ENCODE measurements around the gene CNTN4.

Gene CNTN4

DNA sequence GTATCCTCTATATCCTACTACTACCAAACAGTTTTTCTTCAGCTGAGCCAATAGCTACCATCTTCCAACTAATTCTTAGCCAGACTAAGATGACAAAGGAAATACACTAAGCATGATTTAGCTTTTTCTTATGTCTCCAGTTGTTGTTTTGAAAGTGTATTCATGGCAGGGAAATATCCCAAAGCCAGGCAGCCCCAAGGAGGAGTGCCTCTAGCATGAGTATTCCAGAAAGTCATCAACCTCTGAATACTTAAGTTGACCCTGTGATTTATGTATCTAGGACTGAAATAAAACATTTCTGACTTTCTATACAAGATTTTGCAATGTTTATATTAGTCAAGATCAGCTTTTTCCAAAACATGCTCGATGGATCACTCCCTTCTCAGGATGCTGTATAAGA, 562.4 kb downstream of the CNTN4 start:
- H3K36me3 ChIP-seq (ENCODE audit: control insufficient read depth, insufficient read depth, low read length) = no peaks in the 10 kb centered on the region
- no peak for DNase-seq (ENCODE audit: extremely low read depth, insufficient read length)
- TF ChIP-seq, protein P1, sequence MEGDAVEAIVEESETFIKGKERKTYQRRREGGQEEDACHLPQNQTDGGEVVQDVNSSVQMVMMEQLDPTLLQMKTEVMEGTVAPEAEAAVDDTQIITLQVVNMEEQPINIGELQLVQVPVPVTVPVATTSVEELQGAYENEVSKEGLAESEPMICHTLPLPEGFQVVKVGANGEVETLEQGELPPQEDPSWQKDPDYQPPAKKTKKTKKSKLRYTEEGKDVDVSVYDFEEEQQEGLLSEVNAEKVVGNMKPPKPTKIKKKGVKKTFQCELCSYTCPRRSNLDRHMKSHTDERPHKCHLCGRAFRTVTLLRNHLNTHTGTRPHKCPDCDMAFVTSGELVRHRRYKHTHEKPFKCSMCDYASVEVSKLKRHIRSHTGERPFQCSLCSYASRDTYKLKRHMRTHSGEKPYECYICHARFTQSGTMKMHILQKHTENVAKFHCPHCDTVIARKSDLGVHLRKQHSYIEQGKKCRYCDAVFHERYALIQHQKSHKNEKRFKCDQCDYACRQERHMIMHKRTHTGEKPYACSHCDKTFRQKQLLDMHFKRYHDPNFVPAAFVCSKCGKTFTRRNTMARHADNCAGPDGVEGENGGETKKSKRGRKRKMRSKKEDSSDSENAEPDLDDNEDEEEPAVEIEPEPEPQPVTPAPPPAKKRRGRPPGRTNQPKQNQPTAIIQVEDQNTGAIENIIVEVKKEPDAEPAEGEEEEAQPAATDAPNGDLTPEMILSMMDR (IDR thresholded peaks at IDR 0.05; ENCODE audit: insufficient read depth, low read length, poor library complexity, severe bottlenecking) = no peak
- H3K4me3 ChIP-seq (replicated peaks; ENCODE audit: low read depth, low read length) = no peak overlapping the region
- no peaks in the 10 kb centered on the region for H3K27me3 ChIP-seq (replicated peaks; ENCODE audit: control insufficient read depth, insufficient read depth, low read length)

DNA sequence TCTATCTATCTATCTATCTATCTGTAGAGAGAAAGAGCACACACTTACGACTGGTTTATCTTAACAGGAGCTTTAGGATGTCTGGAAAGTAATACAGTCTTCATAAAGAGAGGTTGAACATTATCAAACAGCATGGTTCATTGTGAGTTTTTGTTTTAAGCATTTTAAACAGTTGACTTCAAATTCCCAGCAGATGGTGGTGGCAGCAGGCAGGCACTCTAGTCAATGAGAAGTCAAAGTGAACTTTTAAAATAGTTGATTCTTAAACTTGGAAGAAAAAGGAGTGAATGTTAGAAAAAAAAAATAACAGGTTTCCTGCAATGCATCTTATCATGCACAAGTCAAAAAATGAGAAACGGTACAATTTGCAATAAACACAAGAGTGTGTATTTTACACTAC, 578.8 kb downstream of the CNTN4 start:
- DNase-seq (ENCODE audit: extremely low read depth, insufficient read length) = no peak
- TF ChIP-seq, protein P1 (IDR thresholded peaks at IDR 0.05; ENCODE audit: insufficient read depth, low read length, poor library complexity, severe bottlenecking) = no peak
- no peaks in the 10 kb centered on the region for H3K36me3 ChIP-seq (ENCODE audit: control insufficient read depth, insufficient read depth, low read length)
- no peaks in the 10 kb centered on the region for H3K27me3 ChIP-seq (replicated peaks; ENCODE audit: control insufficient read depth, insufficient read depth, low read length)
- no peak overlapping the region for H3K4me3 ChIP-seq (replicated peaks; ENCODE audit: low read depth, low read length)

DNA sequence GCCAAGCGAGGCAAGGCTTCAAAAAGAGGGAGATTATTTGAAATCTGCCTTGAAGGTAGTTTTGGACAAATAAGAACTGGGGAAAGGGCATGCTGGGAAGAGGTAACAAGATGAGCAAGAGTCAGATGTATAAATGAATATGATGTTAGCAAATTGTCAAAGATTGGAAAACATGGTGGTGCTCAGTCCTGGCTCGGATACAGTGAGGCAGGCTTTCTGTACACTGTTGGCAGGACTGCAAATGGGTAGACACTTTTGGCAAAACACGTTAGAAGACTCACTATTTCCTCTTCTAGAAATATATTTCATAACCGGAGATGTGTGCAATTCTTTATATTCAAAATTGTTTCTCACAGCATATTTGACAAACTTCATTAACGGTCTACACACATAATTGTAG, 581.6 kb downstream of the CNTN4 start:
- no peak for DNase-seq (ENCODE audit: extremely low read depth, insufficient read length)
- H3K4me3 ChIP-seq (replicated peaks; ENCODE audit: low read depth, low read length) = no peak overlapping the region
- no peaks in the 10 kb centered on the region for H3K36me3 ChIP-seq (ENCODE audit: control insufficient read depth, insufficient read depth, low read length)
- TF ChIP-seq, protein P1 (IDR thresholded peaks at IDR 0.05; ENCODE audit: insufficient read depth, low read length, poor library complexity, severe bottlenecking) = no peak
- H3K27me3 ChIP-seq (replicated peaks; ENCODE audit: control insufficient read depth, insufficient read depth, low read length) = no peaks in the 10 kb centered on the region

DNA sequence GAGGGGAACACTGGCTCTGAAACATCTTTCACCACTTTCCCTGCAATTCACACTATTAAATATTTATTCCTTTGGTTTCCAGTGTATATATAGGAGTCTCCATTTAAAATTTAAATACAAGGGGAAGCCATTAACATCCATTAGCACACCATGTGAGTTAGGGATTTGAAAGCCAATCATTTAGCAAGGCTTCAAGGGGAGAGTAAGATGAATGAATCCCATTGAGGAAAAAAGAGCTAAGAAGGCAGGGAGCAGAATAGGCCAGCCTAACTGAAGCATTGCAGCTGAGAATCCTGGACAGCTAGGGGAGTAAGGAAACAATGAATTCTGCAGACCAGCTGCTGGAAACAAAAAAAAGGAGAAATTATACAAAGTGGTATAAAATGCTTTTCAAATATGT, 585.4 kb downstream of the CNTN4 start:
- no peak for DNase-seq (ENCODE audit: extremely low read depth, insufficient read length)
- Histone ChIP-seq H3K27me3 (replicated peaks; ENCODE audit: control insufficient read depth, insufficient read depth, low read length) (no peaks in the 10 kb centered on the region), H3K4me3 (replicated peaks; ENCODE audit: low read depth, low read length) (no peak overlapping the region), H3K36me3 (ENCODE audit: control insufficient read depth, insufficient read depth, low read length) (no peaks in the 10 kb centered on the region)
- TF ChIP-seq, protein P1 (IDR thresholded peaks at IDR 0.05; ENCODE audit: insufficient read depth, low read length, poor library complexity, severe bottlenecking) = no peak

DNA sequence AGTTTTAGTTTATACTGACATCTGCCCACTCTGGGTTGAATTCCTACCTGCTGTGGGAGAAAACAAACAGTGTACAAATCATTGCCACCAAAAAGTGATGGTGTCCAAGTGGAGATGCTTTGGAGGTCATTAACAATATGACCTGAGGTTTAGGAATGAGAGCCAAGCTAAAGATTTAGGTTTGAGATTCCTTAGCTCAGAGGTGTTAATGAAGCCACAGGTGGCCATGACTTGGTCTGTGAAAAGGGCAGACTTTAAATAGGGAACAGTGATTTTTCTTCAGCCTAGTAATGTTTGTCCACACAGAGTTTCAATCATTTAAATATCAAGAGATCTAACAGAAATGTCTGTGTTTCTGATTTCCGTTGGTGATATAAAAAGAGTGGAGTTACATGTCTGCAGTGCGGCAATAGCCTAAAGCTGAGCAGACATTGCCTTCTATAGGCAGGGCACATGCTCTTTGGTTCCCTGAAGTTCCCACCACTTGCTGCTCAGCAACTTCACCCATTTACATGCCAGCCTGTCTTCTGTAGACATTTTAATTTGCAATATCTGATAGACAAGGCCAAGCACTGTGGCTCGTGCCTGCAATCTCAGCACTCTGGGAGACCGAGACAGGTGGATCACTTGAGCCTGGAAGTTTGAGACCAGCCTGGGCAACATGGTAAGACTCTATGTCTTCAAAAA, 588.3 kb downstream of the CNTN4 start:
- H3K36me3 ChIP-seq (ENCODE audit: control insufficient read depth, insufficient read depth, low read length) = no peaks in the 10 kb centered on the region
- no peak for DNase-seq (ENCODE audit: extremely low read depth, insufficient read length)
- no peaks in the 10 kb centered on the region for H3K27me3 ChIP-seq (replicated peaks; ENCODE audit: control insufficient read depth, insufficient read depth, low read length)
- no peak overlapping the region for H3K4me3 ChIP-seq (replicated peaks; ENCODE audit: low read depth, low read length)
- TF ChIP-seq, protein P1 (IDR thresholded peaks at IDR 0.05; ENCODE audit: insufficient read depth, low read length, poor library complexity, severe bottlenecking) = no peak

DNA sequence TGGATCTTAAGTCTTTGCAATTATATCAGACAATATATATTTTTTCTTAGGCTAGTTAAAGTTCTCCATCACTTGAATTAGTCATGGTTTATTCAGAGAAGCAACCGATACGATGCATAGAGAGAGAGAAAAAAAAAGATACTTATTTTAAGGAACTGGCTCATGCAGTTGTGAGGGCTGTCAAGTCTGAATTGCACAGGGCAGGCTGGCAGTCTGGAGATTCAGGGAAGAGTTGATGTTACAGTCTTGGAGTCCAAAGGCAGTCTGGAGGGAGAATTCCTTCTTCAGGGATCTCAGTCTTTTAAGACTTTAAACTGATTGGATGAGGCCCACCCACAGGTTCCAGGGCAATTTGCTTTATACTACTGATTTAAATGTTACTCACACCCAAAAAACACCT, 598.9 kb downstream of the CNTN4 start:
- Histone ChIP-seq H3K36me3 (ENCODE audit: control insufficient read depth, insufficient read depth, low read length) (no peaks in the 10 kb centered on the region), H3K4me3 (replicated peaks; ENCODE audit: low read depth, low read length) (no peak overlapping the region), H3K27me3 (replicated peaks; ENCODE audit: control insufficient read depth, insufficient read depth, low read length) (no peaks in the 10 kb centered on the region)
- no peak for DNase-seq (ENCODE audit: extremely low read depth, insufficient read length)
- TF ChIP-seq, protein P1 (IDR thresholded peaks at IDR 0.05; ENCODE audit: insufficient read depth, low read length, poor library complexity, severe bottlenecking) = no peak

All from GM06990 (cell line).